Fibroblast of villous mesenchyme (primary cell): ENCODE data around the gene SUPT3H. TPM values are rescaled to one million over a fixed set of nuclear protein-coding genes. Genes with fewer than 3 reads are reported as not detected.

Experiments used
- DNase-seq: peaks from one replicate; pipeline ENCODE4 v3.0.0-alpha.2; 2010; ENCODE audit warnings: low read depth
- H3K4me3 ChIP-seq: 2 replicates; pipeline ENCODE4 v1.5.1; 2011; ENCODE audit warnings: low read depth, mild to moderate bottlenecking, low read length
- total RNA-seq: library from RNA; depleted of rRNA; stranded (reverse); fragments of >200 nt; gene quantifications from 2 replicates; pipeline ENCODE4 v1.2.3, GENCODE V29; 2012
- TF ChIP-seq, protein P1 (sequence below): IDR thresholded peaks from 2 replicates; pipeline ENCODE4 v1.5.1; 2012; ENCODE audit warnings: low read depth, mild to moderate bottlenecking, low read length; ENCODE audit not compliant: insufficient read depth

SUPT3H gene
- total RNA-seq, 1 donor, result 7.8 TPM

DNA sequence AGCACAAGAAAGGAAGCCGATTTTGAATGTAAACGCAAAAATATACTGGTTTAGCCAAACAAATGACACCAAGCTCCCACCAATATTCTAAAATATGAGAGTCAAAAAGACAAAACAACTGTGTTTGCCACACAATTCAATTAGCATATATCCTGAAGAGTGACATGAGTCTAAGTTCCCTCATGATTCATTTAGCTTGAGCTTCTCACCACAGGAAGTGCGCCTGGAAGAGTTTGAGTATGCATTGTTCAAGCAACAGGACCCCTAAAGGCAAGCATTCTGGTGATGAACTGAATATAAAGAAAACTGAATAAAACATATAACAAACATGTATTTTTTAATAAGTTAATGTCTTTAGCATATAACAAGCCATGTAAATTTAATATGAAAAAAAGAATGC, 164.8 kb downstream of the SUPT3H start:
- DNase-seq, result no peak
- H3K4me3 ChIP-seq, result no peak overlapping the region
- TF ChIP-seq, protein P1, sequence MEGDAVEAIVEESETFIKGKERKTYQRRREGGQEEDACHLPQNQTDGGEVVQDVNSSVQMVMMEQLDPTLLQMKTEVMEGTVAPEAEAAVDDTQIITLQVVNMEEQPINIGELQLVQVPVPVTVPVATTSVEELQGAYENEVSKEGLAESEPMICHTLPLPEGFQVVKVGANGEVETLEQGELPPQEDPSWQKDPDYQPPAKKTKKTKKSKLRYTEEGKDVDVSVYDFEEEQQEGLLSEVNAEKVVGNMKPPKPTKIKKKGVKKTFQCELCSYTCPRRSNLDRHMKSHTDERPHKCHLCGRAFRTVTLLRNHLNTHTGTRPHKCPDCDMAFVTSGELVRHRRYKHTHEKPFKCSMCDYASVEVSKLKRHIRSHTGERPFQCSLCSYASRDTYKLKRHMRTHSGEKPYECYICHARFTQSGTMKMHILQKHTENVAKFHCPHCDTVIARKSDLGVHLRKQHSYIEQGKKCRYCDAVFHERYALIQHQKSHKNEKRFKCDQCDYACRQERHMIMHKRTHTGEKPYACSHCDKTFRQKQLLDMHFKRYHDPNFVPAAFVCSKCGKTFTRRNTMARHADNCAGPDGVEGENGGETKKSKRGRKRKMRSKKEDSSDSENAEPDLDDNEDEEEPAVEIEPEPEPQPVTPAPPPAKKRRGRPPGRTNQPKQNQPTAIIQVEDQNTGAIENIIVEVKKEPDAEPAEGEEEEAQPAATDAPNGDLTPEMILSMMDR, result no peak

DNA sequence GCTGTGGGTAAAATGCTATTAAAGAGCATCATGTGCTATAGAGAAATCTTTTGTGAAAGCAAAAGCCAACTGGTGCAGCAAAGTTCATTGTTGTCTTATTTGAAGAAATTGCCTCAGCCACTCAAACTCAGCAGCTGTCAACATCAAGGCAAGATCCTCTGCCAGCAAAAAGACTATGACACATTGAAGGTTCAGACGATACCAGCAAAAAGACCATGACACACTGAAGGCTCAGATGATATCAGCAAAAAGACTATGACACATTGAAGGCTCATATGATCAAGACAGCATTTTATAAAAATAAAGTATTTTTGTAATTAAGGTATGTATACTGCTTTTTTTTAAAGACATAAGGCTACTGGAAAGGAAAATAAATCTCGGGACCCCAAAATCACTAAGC, 168.0 kb downstream of the SUPT3H start:
- H3K4me3 ChIP-seq, result no peak overlapping the region
- no peak for DNase-seq
- TF ChIP-seq, protein P1, result no peak

DNA sequence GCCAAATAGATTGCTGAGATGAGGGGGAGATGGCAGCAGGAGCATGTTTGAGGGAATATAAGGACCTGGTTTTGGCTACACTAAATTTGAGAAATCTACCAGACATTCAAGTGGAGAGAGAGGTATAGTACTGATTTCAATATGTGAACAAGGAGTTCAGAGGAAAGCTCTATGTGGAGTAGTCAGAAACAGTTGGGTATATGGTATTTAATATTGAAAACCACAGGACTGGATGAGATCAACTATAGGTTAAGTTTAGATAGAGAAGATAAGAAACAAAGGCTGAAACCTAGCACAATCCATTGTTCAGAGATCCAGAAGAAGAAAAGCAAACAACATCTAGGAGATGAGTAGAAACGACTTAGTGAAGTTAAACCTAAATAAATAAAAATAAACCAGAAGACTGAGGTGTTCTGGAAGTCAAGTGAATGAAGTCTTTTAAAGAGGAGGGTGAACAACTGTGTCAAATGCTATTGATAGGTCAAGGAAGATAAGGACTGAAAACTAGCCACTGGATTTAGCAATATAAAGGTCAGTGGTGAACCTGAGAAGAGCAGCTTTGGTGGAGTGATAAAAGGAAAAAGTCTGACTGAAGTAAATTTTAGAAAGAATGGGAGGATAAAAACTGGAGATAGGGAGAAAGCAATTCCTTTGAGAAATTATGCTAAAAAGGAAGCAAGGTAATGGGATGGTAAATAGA, 170.8 kb downstream of the SUPT3H start:
- DNase-seq, result no peak
- no peak overlapping the region for H3K4me3 ChIP-seq
- TF ChIP-seq, protein P1, result no peak

DNA sequence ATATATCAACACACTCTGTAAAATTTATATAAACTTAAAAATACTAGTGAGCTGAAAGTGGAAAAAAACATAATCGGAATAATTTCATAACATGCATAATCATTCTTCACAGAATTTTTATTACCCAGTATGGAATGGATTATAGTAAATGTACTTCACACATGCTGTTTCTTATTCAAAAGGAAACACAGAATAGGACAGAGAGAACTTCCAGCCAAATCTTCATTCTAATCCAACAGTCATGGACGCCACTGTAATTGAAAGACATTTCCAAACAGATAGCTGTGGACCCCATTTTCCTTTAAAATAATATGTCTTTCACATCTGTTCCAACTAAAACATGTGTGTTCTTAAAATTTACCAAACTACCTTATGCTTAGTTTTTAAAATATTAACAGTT, 176.2 kb downstream of the SUPT3H start:
- DNase-seq, result no peak
- TF ChIP-seq, protein P1, result no peak
- H3K4me3 ChIP-seq, result no peak overlapping the region

DNA sequence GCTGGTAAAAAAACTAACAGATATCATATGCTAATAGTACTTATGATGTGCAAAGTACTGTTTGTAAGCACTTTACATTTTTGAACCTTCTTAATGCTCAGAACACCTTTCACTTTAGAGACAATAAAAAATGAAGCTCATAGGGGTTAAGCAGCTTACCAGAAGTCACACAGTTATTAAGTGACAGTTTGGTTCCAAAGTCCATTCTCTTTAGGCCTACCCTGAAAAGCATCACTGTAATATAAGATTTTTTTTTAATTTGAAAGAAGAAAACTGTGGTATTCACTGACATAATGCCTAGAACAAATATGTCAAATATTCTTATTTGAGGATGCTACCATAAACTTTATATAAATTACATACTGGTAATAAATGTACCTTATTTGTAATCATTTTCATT, 177.2 kb downstream of the SUPT3H start:
- no peak for DNase-seq
- TF ChIP-seq, protein P1, result no peak
- H3K4me3 ChIP-seq, result no peak overlapping the region

DNA sequence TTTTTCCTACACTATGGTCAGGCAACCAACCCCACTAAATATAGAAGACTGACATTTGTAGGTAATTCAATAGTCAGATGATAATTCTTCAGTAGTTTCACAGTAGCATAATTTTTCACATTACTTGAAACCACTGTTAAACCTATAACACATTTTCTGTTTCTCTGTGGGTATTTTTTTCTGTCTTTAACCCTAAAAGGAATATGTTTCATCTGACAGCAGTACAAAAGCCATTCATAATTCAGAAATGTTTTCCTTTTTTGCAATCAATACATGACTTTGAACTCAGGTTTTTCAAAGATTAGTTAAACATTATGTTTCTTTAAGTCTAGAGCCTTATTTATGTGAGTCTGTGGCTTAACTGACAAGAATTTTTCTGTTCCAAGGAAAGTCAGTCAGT, 178.2 kb downstream of the SUPT3H start:
- TF ChIP-seq, protein P1, result no peak
- no peak overlapping the region for H3K4me3 ChIP-seq
- DNase-seq, result no peak

DNA sequence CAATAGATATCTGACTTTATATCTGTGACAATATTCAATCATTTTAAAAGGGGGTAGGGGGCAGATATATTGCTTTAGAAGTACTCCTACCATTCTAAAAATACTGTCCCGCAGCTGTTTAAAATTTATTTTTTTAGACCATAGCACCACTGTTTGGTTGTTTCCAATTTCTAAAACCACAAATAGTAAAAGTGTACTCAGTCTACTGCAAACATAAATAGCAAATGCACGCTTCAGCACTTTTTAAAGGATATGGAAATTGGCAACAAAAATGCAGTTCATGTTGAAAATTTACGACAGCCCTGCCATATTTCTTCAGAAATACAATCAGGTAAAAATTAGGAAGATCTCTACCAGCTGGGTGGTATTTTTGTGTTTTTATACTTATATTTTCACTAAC, 181.6 kb downstream of the SUPT3H start:
- H3K4me3 ChIP-seq, result no peak overlapping the region
- peak; percentile 12 for DNase-seq
- TF ChIP-seq, protein P1, result no peak
